ENCODE results near the gene MAP1LC3B2. TPM values are rescaled to one million over a fixed set of nuclear protein-coding genes. Genes with fewer than 3 reads are reported as not detected.

Gene MAP1LC3B2
- total and polyA plus RNA-seq, 8 donors = 1.3 to 16.9 (median 2.3) TPM; not detected in 2

- Histone ChIP-seq H3K9me3 (peaks cover 0 to 12% (median 6%) of the 10 kb centered on the region in 4 donors), H3K36me3 (no peaks in the 10 kb centered on the region), H3K4me3 (no peak overlapping the region), H3K4me1 (no peaks in the 10 kb centered on the region), H3K27ac (no peak overlapping the region), H3K27me3 (peaks cover 0 to 10% (median 0%) of the 10 kb centered on the region in 3 donors)
- TF ChIP-seq CTCF (IDR thresholded peaks at IDR 0.05) (no peak), POLR2A (IDR thresholded peaks at IDR 0.05) (no peak), EP300 (IDR thresholded peaks at IDR 0.05) (no peak), POLR2AphosphoS5 (IDR thresholded peaks at IDR 0.05) (no peak)
- WGBS, 5 donors = 74 to 91% (median 87%) methylated on average over 5 of the region's 5 CpGs
- intact Hi-C loops (cut with DNase I; ENCODE audit: low total_unique reads) = no loop called here
- DNase-seq = no peak
Measured at GRCh38 chr12:116626153-116626552, 67.0 kb downstream of the MAP1LC3B2 start.

Other genes starting within 250 kb of the MAP1LC3B2 start
- 100 to 1,000 TPM in 1 of 5 donors, 10 to 100 TPM in 3, 1 to 10 TPM in 1; 1.2 to 124 (median 71.9) TPM for gene SPRING1, start 178.7 kb downstream of the MAP1LC3B2 start, total RNA-seq
- 10 to 100 TPM; 11.6 to 27.0 (median 19.9) TPM for gene SPRING1, start 178.7 kb downstream of the MAP1LC3B2 start, polyA plus RNA-seq
- gene RNFT2, start 178.9 kb downstream of the MAP1LC3B2 start, total RNA-seq = 10 to 100 TPM in 1 of 5 donors, 1 to 10 TPM in 2, under 1 TPM in 1, not detected in 1; 0.43 to 12.7 (median 3.4) TPM
- 1 to 10 TPM in 1 of 3 donors, under 1 TPM in 1, not detected in 1; 0.44 to 1.0 TPM for gene RNFT2, start 178.9 kb downstream of the MAP1LC3B2 start, polyA plus RNA-seq

Data from stomach (tissue), 9 donors.